ENCODE measurements around the gene EPB41L2.

The EPB41L2 gene

DNA sequence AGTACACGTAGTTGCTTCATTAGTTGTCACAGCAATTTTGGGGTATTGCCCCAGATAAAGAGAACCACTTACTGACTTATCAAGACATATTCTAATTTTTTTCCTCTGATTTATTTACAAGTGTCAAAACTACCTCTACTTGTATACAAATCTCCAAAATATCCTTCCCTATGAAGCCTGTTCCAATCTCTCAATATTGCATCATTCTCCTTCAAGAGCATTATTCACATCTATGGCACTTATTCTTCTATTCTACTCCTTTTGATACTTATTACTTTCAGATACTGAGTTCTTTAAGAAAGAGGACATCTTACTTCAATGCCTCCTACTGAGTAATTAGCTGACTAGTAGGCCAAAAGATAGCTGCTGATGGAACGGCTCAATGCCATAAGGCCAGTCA lies 130.6 kb downstream of the EPB41L2 start:
- TF ChIP-seq, protein P1, sequence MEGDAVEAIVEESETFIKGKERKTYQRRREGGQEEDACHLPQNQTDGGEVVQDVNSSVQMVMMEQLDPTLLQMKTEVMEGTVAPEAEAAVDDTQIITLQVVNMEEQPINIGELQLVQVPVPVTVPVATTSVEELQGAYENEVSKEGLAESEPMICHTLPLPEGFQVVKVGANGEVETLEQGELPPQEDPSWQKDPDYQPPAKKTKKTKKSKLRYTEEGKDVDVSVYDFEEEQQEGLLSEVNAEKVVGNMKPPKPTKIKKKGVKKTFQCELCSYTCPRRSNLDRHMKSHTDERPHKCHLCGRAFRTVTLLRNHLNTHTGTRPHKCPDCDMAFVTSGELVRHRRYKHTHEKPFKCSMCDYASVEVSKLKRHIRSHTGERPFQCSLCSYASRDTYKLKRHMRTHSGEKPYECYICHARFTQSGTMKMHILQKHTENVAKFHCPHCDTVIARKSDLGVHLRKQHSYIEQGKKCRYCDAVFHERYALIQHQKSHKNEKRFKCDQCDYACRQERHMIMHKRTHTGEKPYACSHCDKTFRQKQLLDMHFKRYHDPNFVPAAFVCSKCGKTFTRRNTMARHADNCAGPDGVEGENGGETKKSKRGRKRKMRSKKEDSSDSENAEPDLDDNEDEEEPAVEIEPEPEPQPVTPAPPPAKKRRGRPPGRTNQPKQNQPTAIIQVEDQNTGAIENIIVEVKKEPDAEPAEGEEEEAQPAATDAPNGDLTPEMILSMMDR (IDR thresholded peaks at IDR 0.05) = no peak
- no peak for TF ChIP-seq ZFX (IDR thresholded peaks at IDR 0.05; ENCODE audit: borderline replicate concordance)
- H3K27ac ChIP-seq = no peak overlapping the region

DNA sequence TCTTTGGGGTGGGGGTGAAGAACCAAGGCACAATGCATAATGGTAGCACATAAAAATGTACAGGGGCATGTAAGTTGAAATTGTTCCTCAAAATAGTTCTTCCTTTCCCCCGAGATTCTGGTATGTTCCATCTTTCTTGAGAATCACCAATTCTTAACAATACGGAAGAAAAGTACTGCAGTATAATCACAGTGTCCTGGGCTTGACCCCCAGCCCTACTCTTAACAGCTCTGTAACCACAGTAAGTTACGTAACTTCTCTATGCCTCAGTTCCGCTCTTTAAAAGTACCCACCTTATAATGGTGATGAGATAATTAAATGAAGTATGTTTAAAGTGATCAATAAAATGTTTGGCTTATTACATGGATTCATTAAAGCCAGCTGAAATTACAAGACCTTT lies 131.4 kb downstream of the EPB41L2 start:
- TF ChIP-seq, protein P1 (IDR thresholded peaks at IDR 0.05) = no peak
- no peak overlapping the region for H3K27ac ChIP-seq

DNA sequence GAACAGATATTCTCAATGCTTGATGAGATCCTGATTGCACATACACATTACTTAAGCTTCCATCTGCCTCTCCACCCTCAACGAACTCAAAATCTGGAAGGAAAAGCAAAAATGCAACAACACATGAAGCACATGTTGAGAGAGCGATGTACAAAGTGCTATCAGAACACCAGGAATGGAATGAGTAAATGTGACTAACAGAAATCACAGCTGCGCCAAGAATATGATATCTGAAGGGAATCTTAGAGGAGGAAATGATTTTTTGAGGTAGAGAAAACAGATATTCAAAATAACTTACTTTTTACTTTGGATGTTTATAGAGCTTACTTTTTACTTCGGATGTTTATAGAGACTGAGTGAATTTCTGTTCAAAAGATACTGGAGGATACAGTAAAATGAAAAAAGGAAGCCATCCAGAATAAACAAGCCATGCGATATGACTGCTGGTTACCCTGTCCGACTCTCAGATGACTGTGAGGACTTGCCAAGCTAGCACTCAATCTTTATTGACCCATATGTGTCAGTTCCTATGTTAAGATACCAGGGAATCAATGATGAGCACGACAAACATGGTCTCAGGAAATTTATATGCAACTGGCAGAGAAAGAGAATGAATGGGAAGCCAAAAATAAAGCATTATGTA lies 133.9 kb downstream of the EPB41L2 start:
- H3K27ac ChIP-seq = no peak overlapping the region
- TF ChIP-seq, protein P1 (IDR thresholded peaks at IDR 0.05) = no peak
- TF ChIP-seq ZFX (IDR thresholded peaks at IDR 0.05; ENCODE audit: borderline replicate concordance) = no peak

DNA sequence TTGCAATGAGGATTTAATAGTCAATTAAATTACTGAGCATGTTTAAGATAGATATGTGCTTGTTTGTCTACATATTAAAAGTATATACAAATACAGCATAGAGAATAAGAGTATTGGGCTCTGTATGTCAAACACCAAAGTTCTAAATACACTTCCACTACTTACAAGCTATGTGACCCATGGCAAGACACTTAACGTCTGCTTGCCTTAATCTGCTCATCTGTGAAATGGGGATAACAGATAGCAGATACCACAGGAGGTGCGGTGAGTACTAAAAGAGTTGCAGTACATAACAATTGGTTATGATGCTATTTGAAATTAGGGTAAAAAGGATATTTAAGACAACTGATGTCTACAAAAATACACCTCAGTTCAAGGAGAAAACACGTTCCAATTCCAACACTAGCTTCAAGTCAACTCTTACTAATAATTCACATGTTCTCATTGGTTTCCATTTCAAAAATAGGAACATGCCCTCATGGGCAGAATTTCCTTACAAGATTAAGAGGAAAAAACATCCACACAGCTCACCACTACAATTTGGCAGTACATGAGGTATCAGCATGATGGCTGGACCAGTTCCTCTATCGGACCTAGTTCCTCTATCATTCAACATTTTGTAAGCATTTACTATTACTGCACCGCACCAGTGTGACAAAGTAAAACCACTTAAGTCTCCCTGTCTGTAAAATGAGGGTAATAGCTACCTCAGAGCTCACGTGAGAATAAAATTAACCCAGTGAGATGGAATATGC lies 134.7 kb downstream of the EPB41L2 start:
- no peak for TF ChIP-seq ZFX (IDR thresholded peaks at IDR 0.05; ENCODE audit: borderline replicate concordance)
- TF ChIP-seq, protein P1 (IDR thresholded peaks at IDR 0.05) = no peak
- no peak overlapping the region for H3K27ac ChIP-seq

DNA sequence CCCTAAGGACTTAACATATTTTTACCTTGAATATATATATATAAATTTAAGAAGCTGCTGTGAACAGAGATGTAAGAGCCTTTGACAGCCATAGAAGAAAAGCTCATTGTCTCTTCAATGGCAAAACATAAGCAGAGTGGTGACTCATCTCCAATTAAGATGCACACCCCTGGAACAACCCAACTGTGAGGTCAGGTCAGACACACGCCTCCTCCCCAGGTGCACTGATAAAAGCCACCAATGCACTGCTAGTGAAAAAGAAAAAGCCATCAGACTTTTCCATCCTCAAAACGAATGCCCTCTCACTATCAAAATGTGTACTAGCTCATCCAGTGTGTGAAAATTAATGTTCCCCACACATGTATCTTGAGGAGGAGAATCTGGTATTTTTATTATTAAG lies 135.7 kb downstream of the EPB41L2 start:
- no peak for TF ChIP-seq ZFX (IDR thresholded peaks at IDR 0.05; ENCODE audit: borderline replicate concordance)
- TF ChIP-seq, protein P1 (IDR thresholded peaks at IDR 0.05) = no peak
- no peak overlapping the region for H3K27ac ChIP-seq

DNA sequence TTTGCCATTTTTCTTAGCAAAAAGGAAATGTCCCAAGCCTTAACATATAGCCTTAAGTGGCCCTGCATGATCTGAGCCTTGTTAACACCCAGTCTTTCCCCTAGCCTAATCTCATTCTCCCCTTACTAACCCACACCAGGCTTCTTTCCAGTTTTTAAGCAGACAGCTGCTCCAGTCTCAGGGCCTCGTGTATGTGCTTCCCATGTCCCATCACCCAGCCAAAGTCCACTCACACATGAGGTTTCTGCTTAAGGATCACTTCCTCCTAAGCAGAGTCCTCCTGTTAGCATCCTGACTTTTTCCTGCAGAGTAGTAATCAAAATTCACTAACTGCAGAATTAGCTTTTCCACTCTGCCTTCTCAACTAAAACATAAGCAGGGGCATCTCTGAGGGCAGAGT lies 139.7 kb downstream of the EPB41L2 start:
- H3K27ac ChIP-seq = no peak overlapping the region
- TF ChIP-seq, protein P1 (IDR thresholded peaks at IDR 0.05) = no peak
- no peak for TF ChIP-seq ZFX (IDR thresholded peaks at IDR 0.05; ENCODE audit: borderline replicate concordance)

DNA sequence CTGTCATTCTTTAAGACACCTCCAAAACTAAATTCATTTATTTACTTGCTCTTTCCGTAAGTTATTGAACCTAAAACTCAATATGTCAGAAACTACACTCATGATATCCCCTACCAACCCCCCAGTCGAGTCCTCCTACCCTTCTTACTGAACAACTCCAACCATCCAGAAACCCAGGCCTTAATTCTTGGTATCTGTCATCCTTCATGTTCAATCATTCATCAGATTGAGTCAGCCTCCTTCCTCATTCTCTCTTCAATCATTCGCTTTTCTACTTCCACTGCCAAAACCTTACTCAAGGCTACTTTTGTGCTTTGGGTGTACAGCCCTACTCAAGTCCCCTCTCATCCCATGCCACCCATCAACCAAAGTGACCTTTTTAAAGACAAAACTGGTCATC lies 140.1 kb downstream of the EPB41L2 start:
- TF ChIP-seq, protein P1 (IDR thresholded peaks at IDR 0.05) = no peak
- TF ChIP-seq ZFX (IDR thresholded peaks at IDR 0.05; ENCODE audit: borderline replicate concordance) = no peak
- no peak overlapping the region for H3K27ac ChIP-seq
